Suprapubic skin (tissue), 4 donors: ENCODE data around the gene SEPTIN11. TPM values are rescaled to one million over a fixed set of nuclear protein-coding genes. Genes with fewer than 3 reads are reported as not detected.

Experiments
- DNase-seq, 2 donors: peaks; one replicate each; pipeline ENCODE4 v3.0.0-alpha.2; 2019; ENCODE audit warnings: low spot score in 2 of 2
- H3K27ac ChIP-seq: fragments of 200-600 bp; sonication (generic); one replicate; pipeline ENCODE4 v1.5.1; 2019
- H3K27me3 ChIP-seq: fragments of 200-600 bp; sonication (generic); one replicate; pipeline ENCODE4 v1.5.1; 2019
- H3K36me3 ChIP-seq: fragments of 200-600 bp; sonication (generic); one replicate; pipeline ENCODE4 v1.5.1; 2019
- H3K4me1 ChIP-seq: fragments of 200-600 bp; sonication (generic); one replicate; pipeline ENCODE4 v1.5.1; 2019
- H3K4me3 ChIP-seq: fragments of 200-600 bp; sonication (generic); one replicate; pipeline ENCODE4 v1.5.1; 2019; ENCODE audit warnings: mild to moderate bottlenecking
- H3K9me3 ChIP-seq: fragments of 200-600 bp; sonication (generic); one replicate; pipeline ENCODE4 v1.5.1; 2019
- CTCF ChIP-seq, 2 donors: fragments of 200-600 bp in 1 of 2; fragments of 450-650 bp in 1 of 2; sonication (generic) in 1 of 2; IDR thresholded peaks; one replicate each; pipeline ENCODE4 v1.5.1; 2016 to 2019; ENCODE audit warnings: antibody characterized with exemption in 2 of 2, mild to moderate bottlenecking in 1 of 2, moderate library complexity in 1 of 2
- EP300 ChIP-seq: sonication (generic); formaldehyde crosslinking; IDR thresholded peaks from one replicate; pipeline ENCODE4 v1.6.1; 2017; ENCODE audit warnings: antibody characterized with exemption
- POLR2A ChIP-seq, 2 donors: fragments of 450-650 bp; IDR thresholded peaks; one replicate each; pipeline ENCODE4 v1.6.1; 2017; ENCODE audit warnings: antibody characterized with exemption in 2 of 2, mild to moderate bottlenecking in 2 of 2, moderate library complexity in 2 of 2
- POLR2AphosphoS5 ChIP-seq, 3 donors: sonication (generic); formaldehyde crosslinking; IDR thresholded peaks; one replicate each; pipeline ENCODE4 v1.6.1; 2017; ENCODE audit warnings: antibody characterized with exemption in 3 of 3
- WGBS: methylation state at CpG from one replicate; pipeline ENCODE4 v1.1.5; 2018; 5-methylcytosine and 5-hydroxymethylcytosine counted together
- total RNA-seq, 4 donors: library from RNA; depleted of rRNA; stranded (reverse); fragments of >200 nt; gene quantifications; one replicate each; pipeline ENCODE4 v1.1.0, GENCODE V29; 2016

Gene SEPTIN11
- total RNA-seq, 4 donors from 2014 or later, result 18.6 to 41.6 (median 25.1) TPM

GRCh38 chr4:76993787-76994641, 44.5 kb downstream of the SEPTIN11 start:
- Histone ChIP-seq H3K9me3 (no peaks in the 10 kb centered on the region), H3K4me1 (no peaks in the 10 kb centered on the region), H3K36me3 (peaks cover 25% of the 10 kb centered on the region), H3K27ac (no peak overlapping the region), H3K4me3 (no peak overlapping the region), H3K27me3 (no peaks in the 10 kb centered on the region)
- 84% methylated on average over 10 of the region's 10 CpGs for WGBS
- DNase-seq, result no peak
- no peak for TF ChIP-seq CTCF (IDR thresholded peaks at IDR 0.05)
- no peak for TF ChIP-seq EP300
- no peak for TF ChIP-seq POLR2A (IDR thresholded peaks at IDR 0.05)
- TF ChIP-seq POLR2AphosphoS5 (IDR thresholded peaks at IDR 0.05), result no peak

- no peak for DNase-seq
- 89% methylated on average over 1 of the region's 1 CpG for WGBS
- H3K9me3 ChIP-seq, result no peaks in the 10 kb centered on the region
These were observed 46.2 kb downstream of the SEPTIN11 start for GRCh38 chr4:76995776-76996175.

GRCh38 chr4:76996445-76996844, 46.9 kb downstream of the SEPTIN11 start:
- no peaks in the 10 kb centered on the region for H3K9me3 ChIP-seq
- TF ChIP-seq POLR2AphosphoS5 (IDR thresholded peaks at IDR 0.05) (no peak), CTCF (IDR thresholded peaks at IDR 0.05) (no peak), EP300 (no peak), POLR2A (IDR thresholded peaks at IDR 0.05) (no peak)
- WGBS, result 99% methylated on average over 2 of the region's 2 CpGs
- H3K27ac ChIP-seq, result no peak overlapping the region
- H3K4me3 ChIP-seq, result no peak overlapping the region
- H3K36me3 ChIP-seq, result peaks cover 25% of the 10 kb centered on the region
- peaks cover under 1% of the 10 kb centered on the region for H3K4me1 ChIP-seq
- H3K27me3 ChIP-seq, result no peaks in the 10 kb centered on the region
- no peak for DNase-seq

More at GRCh38 chr4:76995776-76996175, 46.2 kb downstream of the SEPTIN11 start:
- no peaks in the 10 kb centered on the region for H3K4me1 ChIP-seq
- TF ChIP-seq CTCF (IDR thresholded peaks at IDR 0.05), result no peak
- no peak for TF ChIP-seq EP300
- no peak for TF ChIP-seq POLR2AphosphoS5 (IDR thresholded peaks at IDR 0.05)
- TF ChIP-seq POLR2A (IDR thresholded peaks at IDR 0.05), result no peak
- peaks cover 25% of the 10 kb centered on the region for H3K36me3 ChIP-seq
- no peaks in the 10 kb centered on the region for H3K27me3 ChIP-seq
- H3K27ac ChIP-seq, result no peak overlapping the region
- no peak overlapping the region for H3K4me3 ChIP-seq

GRCh38 chr4:76997077-76997476, 47.5 kb downstream of the SEPTIN11 start:
- WGBS, result 95% methylated on average over 1 of the region's 1 CpG
- Histone ChIP-seq H3K4me1 (peaks cover 7% of the 10 kb centered on the region), H3K4me3 (no peak overlapping the region), H3K27ac (no peak overlapping the region), H3K27me3 (no peaks in the 10 kb centered on the region), H3K9me3 (no peaks in the 10 kb centered on the region), H3K36me3 (peaks cover 25% of the 10 kb centered on the region)
- TF ChIP-seq POLR2AphosphoS5 (IDR thresholded peaks at IDR 0.05) (no peak), POLR2A (IDR thresholded peaks at IDR 0.05) (no peak), CTCF (IDR thresholded peaks at IDR 0.05) (no peak), EP300 (no peak)
- DNase-seq, result no peak

GRCh38 chr4:76997532-76997931, 48.0 kb downstream of the SEPTIN11 start:
- TF ChIP-seq POLR2A (IDR thresholded peaks at IDR 0.05) (no peak), EP300 (no peak), POLR2AphosphoS5 (IDR thresholded peaks at IDR 0.05) (no peak), CTCF (IDR thresholded peaks at IDR 0.05) (no peak)
- peaks cover 25% of the 10 kb centered on the region for H3K36me3 ChIP-seq
- 90% methylated on average over 5 of the region's 5 CpGs for WGBS
- no peaks in the 10 kb centered on the region for H3K27me3 ChIP-seq
- H3K4me3 ChIP-seq, result no peak overlapping the region
- H3K4me1 ChIP-seq, result peaks cover 11% of the 10 kb centered on the region
- H3K9me3 ChIP-seq, result no peaks in the 10 kb centered on the region
- H3K27ac ChIP-seq, result no peak overlapping the region
- DNase-seq, result no peak
